Hematopoietic multipotent progenitor cell (in vitro differentiated cells): ENCODE measurements around the gene FALEC. TPM values are rescaled to one million over a fixed set of nuclear protein-coding genes. Genes with fewer than 3 reads are reported as not detected.
A peak's percentile ranks its signal among the peaks of the same experiment; 100 is the strongest.
"Not testable (repeated sequence)": the region's sequence is repeated elsewhere in the genome, so short reads cannot be mapped to it uniquely, and the experiment has no call there.

Source experiments
- DNase-seq, 3 donors: peaks; one replicate each; pipeline ENCODE4 v3.0.0-alpha.2; 2011 to 2015; ENCODE audit warnings: low read depth in 2 of 3, low spot score in 2 of 3
- total RNA-seq: library from RNA; depleted of rRNA; stranded (reverse); fragments of >200 nt; gene quantifications from one replicate; pipeline ENCODE4 v1.2.3, GENCODE V29; 2012

The FALEC gene
- total RNA-seq, 1 donor = 0.27 TPM

GRCh38 chr1:150557065-150557600 is 41.6 kb downstream of the FALEC start:
- no peak for DNase-seq

GRCh38 chr1:150557813-150558212 is 42.3 kb downstream of the FALEC start:
- no peak for DNase-seq

GRCh38 chr1:150558303-150558704 is 42.8 kb downstream of the FALEC start:
- DNase-seq = no peak

GRCh38 chr1:150558761-150559655 is 43.5 kb downstream of the FALEC start:
- DNase-seq = no peak

- no peak for DNase-seq
Measured at GRCh38 chr1:150559656-150560010, 44.1 kb downstream of the FALEC start.

GRCh38 chr1:150560011-150560438 is 44.5 kb downstream of the FALEC start:
- peak in 2 of 3 donors; percentile 63 to 79 for DNase-seq

- DNase-seq = peak in 2 of 3 donors; percentile 89 to 91
Measured at GRCh38 chr1:150560576-150561253, 45.2 kb downstream of the FALEC start.

- DNase-seq = peak in 2 of 3 donors; percentile 63 to 70
Measured at GRCh38 chr1:150561254-150561973, 45.9 kb downstream of the FALEC start.

- peak in 2 of 3 donors; percentile 91 to 94 for DNase-seq
Measured at GRCh38 chr1:150561974-150562445, 46.5 kb downstream of the FALEC start.

GRCh38 chr1:150562446-150563339 is 47.1 kb downstream of the FALEC start:
- peak in 2 of 3 donors; percentile 48 to 65 for DNase-seq

GRCh38 chr1:150563340-150564038 is 47.9 kb downstream of the FALEC start:
- no peak for DNase-seq

GRCh38 chr1:150564051-150564991 is 48.8 kb downstream of the FALEC start:
- DNase-seq = no peak

GRCh38 chr1:150565240-150565991 is 49.9 kb downstream of the FALEC start:
- not testable (repeated sequence) for DNase-seq

- DNase-seq = no peak
Measured at GRCh38 chr1:150566589-150567340, 51.2 kb downstream of the FALEC start.

- peak in 2 of 3 donors; percentile 46 to 78 for DNase-seq
Measured at GRCh38 chr1:150567341-150567716, 51.8 kb downstream of the FALEC start.

GRCh38 chr1:150567717-150568593 is 52.4 kb downstream of the FALEC start:
- no peak for DNase-seq
